Measurements from ENCODE around the gene CLBA1.

DNA sequence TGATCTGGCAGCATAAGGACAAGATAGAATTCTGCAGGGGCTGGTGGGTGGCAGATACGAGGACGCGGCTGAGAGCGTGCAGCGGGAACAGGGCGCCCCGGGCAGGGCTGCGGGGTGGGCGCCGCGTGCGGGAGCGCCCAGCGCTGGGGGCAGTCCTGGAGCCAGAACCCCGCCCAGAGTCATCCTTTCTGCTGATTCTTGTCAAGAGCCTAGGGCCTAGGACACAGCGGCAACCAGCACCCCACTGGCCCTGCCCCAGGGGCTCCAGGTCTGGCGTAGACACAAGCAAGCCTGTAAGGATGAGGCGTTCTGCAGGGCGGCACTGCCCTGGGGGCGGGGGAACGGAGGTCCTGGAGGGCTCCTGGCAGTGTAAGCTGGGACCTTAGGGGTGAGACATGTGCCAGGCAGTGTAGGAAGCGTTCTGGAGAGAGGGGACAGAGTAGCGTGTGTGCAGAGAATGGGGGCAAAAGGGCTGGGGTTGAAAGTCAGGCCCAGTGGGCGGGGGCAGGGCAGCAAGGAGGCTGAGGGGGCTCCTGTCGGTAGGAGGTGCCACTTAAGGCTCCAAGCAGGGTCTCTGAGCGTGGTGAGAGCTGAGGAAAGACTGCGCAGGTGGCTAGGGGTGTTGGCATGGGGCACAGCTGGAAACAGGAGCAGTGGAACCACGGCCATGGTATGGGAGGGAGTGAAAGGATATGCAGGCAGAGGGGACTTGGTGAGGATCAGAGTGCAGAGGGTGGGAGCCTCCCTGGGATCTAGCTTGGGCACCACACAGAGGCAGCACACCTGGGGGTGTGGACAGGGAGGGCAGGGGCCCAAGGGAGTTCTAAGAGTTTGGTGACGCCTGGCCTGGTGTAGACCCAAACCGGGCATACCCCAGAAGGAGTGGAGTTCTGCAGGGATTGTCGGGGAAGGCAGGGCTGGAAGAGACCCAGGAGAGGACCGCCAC, 6.6 kb upstream of the CLBA1 start:
- no peak for TF ChIP-seq POLR2AphosphoS5 (IDR thresholded peaks at IDR 0.05; ENCODE audit: low read depth, low read length)
- TF ChIP-seq POLR2A (IDR thresholded peaks at IDR 0.05; ENCODE audit: low read depth, low read length), result no peak
- no peak for TF ChIP-seq TAF1 (IDR thresholded peaks at IDR 0.05; ENCODE audit: borderline replicate concordance, low read depth, low read length)
